ENCODE measurements around the gene RAB5B.

Gene RAB5B

DNA sequence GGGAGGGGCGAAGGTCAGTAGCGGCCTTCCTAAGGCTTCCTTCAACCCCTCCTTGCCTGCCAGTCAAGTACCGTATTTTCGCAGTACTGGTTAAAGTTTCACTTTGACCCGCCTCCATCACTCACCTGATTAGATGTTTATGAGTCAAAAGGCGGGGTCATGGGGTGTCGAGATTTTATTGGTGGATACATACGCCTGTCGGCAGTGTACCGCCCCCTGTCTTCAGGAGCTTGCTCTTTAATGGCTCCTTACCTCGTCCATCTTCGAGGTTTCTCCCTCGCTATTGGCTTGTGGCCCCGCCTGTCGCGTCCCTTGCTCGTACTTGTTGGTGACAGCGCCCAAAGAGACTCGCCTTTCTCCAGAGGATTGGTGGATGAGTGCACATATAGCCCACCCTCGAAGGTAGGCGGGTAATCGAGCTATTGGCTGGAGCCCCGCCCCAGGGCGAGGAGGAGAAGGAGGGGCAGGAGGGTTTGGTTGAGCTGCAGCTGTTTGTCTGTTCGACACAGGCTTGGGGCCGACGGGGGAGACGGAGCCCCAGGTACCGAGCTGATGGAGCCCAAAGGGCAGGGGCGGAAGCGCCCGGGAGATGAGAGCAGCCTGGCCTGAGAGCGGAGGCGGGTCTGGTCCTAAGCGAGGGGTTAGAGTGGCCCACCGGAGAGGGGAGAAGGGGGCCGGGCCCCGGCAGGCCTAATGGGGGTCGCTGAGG is at the start of gene RAB5B:
Gene RAB5B, plus strand, starts transcription at position 480 of the 709 bp plus-strand sequence. CDS start 12,883 bp downstream, outside the sequence.
- H3K4me3 ChIP-seq (replicated peaks; ENCODE audit: low read depth, low read length): peak within 1 kb of the TSS; percentile 94
- TF ChIP-seq, protein P1, sequence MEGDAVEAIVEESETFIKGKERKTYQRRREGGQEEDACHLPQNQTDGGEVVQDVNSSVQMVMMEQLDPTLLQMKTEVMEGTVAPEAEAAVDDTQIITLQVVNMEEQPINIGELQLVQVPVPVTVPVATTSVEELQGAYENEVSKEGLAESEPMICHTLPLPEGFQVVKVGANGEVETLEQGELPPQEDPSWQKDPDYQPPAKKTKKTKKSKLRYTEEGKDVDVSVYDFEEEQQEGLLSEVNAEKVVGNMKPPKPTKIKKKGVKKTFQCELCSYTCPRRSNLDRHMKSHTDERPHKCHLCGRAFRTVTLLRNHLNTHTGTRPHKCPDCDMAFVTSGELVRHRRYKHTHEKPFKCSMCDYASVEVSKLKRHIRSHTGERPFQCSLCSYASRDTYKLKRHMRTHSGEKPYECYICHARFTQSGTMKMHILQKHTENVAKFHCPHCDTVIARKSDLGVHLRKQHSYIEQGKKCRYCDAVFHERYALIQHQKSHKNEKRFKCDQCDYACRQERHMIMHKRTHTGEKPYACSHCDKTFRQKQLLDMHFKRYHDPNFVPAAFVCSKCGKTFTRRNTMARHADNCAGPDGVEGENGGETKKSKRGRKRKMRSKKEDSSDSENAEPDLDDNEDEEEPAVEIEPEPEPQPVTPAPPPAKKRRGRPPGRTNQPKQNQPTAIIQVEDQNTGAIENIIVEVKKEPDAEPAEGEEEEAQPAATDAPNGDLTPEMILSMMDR (IDR thresholded peaks at IDR 0.05; ENCODE audit: low read length, missing control alignments): peak; percentile 31
- DNase-seq (ENCODE audit: low read depth): peak; percentile 100

- TF ChIP-seq, protein P1 (IDR thresholded peaks at IDR 0.05; ENCODE audit: low read length, missing control alignments): no peak
- no peak for DNase-seq (ENCODE audit: low read depth)
Measured at GRCh38 chr12:55925371-55925770, 48.5 kb upstream of the RAB5B start.

DNA sequence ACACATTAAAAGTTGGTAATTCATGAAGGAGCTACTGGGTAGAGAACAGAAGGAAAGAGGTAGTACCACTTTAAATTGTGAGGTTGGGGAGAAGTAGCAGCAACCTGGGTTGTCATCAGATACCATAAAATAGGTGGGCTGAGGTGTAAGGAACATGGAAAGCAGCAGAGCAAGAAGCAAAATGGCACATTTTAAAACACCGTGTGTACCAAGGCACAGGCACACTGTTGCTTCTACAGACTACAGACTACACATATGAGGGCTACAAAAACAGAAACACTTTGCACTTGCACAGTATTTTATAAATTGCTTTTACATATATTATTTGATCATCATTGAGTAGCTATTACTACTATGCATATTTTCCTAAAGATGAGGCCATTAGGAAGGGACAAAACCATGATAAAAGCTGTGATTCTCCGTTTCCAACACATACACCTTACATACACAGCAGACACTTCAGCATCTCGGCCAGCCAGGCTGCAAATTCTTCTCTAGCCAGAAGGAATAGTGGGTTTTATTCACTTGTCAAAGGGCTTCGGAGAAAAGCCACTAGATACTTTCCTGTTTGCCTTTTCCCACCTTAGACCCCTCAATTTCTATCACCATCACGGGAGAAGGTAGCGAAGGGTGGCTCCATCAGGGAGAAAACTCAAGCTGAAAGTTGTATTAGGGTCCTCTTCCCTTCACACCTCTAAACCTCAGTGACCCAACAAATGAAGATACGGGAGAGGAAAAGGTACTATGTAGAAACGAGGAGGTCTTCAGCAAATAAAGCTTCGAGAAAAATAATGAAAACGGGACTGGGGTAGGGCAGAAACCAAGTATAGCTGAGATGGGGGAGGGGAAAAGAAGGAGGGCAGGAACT is 47.8 kb upstream of the RAB5B start:
- no peak for DNase-seq (ENCODE audit: low read depth)
- peak overlapping the region; percentile 99 for H3K4me3 ChIP-seq (replicated peaks; ENCODE audit: low read depth, low read length)
- TF ChIP-seq, protein P1 (IDR thresholded peaks at IDR 0.05; ENCODE audit: low read length, missing control alignments): no peak

More at GRCh38 chr12:55925371-55925770, 48.5 kb upstream of the RAB5B start:
- H3K4me3 ChIP-seq (replicated peaks; ENCODE audit: low read depth, low read length): no peak overlapping the region

DNA sequence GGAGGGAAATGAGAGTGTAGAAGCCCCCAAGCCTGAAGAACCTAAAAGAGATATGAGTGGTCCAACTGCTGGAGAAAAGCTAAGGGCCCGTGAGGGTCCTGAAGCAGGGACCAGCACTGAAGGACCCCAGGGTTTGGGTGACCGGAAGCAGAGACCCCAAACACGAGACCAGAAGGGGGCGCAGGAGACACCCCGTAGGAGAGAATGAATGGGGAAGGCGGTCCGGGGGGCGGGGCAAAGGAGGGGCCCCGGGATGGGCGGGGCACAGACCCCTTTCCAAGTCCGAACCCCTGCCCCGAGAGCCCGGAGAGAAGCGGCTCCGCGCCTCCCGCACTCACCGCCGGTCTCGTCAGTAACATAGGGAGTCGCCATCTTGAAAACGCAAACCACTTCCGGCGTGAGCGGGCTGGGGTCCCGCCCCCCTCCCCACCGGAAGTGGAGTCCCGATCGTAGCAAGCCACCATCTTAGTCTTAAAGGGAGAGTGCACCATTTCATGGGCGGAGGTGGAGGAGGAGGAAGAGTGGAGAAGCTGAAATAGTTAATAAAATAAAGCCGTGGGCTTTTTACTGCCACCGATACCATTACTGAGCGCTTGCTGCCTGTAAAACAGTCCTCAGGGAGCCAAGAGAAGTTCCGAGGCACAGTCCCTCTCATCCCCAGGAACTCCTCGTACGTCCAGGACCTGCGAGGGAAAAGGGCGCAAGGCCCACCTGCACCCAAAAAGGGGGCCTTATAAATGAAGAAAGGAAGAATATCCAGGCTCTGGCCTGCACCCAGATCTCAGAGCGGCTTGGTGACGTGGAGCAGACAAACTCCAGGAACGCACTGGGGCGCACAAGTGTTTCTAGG is 46.9 kb upstream of the RAB5B start:
- TF ChIP-seq, protein P1 (IDR thresholded peaks at IDR 0.05; ENCODE audit: low read length, missing control alignments): peak; percentile 64
- H3K4me3 ChIP-seq (replicated peaks; ENCODE audit: low read depth, low read length): peak overlapping the region; percentile 99
- peak; percentile 92 for DNase-seq (ENCODE audit: low read depth)

DNA sequence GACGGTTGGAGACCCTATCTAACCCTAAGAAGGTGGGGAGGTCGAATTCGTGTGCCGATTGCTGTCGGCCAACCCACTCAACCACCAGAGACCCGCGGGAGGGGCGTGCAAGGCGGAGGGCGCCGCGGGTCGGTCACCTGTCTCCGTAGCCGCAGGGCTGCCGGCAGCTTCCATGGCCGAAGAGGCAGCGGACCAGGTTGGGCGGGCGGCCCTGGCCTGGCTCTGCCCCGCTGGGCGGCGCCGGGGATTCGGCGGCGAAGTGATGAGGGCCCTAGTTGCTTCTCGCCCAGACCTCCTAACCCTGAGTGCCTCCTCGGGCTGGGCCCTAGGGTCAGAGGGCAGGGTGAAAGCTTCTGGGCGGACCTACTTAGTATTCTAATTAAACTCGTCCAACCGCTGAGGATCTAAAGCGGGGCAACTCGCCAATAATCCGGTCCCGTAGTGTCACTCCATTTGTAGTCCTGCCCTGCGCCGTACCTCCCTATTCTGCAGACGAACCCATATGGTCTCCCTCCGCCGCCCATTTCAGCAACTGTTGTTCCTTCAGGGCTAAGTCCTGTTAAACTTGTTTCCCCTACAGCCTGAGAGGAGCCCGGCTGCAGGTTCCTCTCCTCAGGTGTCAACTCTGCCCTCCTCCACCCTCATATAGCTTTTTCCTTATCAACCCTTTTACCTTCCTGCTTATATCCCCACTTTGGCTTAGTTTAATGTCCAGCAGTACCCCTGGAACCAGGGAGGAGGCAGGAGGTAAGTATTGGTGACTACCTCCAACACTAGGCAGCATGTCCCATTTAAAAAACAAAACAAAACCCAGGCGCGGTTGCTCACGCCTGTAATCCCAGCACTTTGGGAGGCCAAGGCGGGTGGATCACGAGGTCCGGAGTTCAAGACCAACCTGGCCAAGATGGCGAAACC is 46.0 kb upstream of the RAB5B start, which contains the start of gene PYM1:
Gene PYM1, minus strand, starts transcription at position 307 of the 915 bp plus-strand sequence. Its CDS starts 133 bp downstream, at position 174.
- TF ChIP-seq, protein P1 (IDR thresholded peaks at IDR 0.05; ENCODE audit: low read length, missing control alignments): no peak
- peak within 1 kb of the TSS; percentile 99 for H3K4me3 ChIP-seq (replicated peaks; ENCODE audit: low read depth, low read length)
- DNase-seq (ENCODE audit: low read depth): peak; percentile 74
